Bone marrow (tissue), 2 donors: Measurements from ENCODE around the gene ARHGAP45.
"Not testable (repeated sequence)": the region's sequence is repeated elsewhere in the genome, so short reads cannot be mapped to it uniquely, and the experiment has no call there.

Source experiments
- DNase-seq, 2 donors: peaks; one replicate each; lab custom pipeline; 2025; lab: John Stamatoyannopoulos, UW

The ARHGAP45 gene

GRCh38 chr19:1116726-1117581 is 50.0 kb downstream of the ARHGAP45 start:
- no peak for DNase-seq

- no peak for DNase-seq
These were observed 50.7 kb downstream of the ARHGAP45 start for GRCh38 chr19:1117654-1118053.

GRCh38 chr19:1118999-1119398 is 52.0 kb downstream of the ARHGAP45 start:
- DNase-seq = no peak

- DNase-seq = no peak
These were observed 52.7 kb downstream of the ARHGAP45 start for GRCh38 chr19:1119475-1120217.

- DNase-seq = no peak
These were observed 54.4 kb downstream of the ARHGAP45 start for GRCh38 chr19:1121395-1121794.

- DNase-seq = no peak
These were observed 55.3 kb downstream of the ARHGAP45 start for GRCh38 chr19:1122021-1122971.

GRCh38 chr19:1122972-1123363 is 56.0 kb downstream of the ARHGAP45 start:
- peak in 1 of 2 donors; percentile 62 for DNase-seq

GRCh38 chr19:1123381-1123780 is 56.4 kb downstream of the ARHGAP45 start:
- no peak for DNase-seq

- DNase-seq = no peak
These were observed 57.1 kb downstream of the ARHGAP45 start for GRCh38 chr19:1123885-1124677.

GRCh38 chr19:1125601-1126467 is 58.9 kb downstream of the ARHGAP45 start:
- DNase-seq = peak in 1 of 2 donors; percentile 8

- DNase-seq = no peak
These were observed 60.2 kb downstream of the ARHGAP45 start for GRCh38 chr19:1126984-1127760.

GRCh38 chr19:1128106-1128505 is 61.1 kb downstream of the ARHGAP45 start:
- no peak for DNase-seq

- DNase-seq = not testable (repeated sequence)
These were observed 62.1 kb downstream of the ARHGAP45 start for GRCh38 chr19:1129084-1129483.

- no peak for DNase-seq
These were observed 62.6 kb downstream of the ARHGAP45 start for GRCh38 chr19:1129535-1129934.

GRCh38 chr19:1130771-1131717 is 64.1 kb downstream of the ARHGAP45 start:
- DNase-seq = no peak

GRCh38 chr19:1131718-1132551 is 65.0 kb downstream of the ARHGAP45 start:
- peak; percentile 64 to 71 for DNase-seq
